GM19238 (cell line): ENCODE results near the gene DENND4C.
"Not testable (repeated sequence)": the region's sequence is repeated elsewhere in the genome, so short reads cannot be mapped to it uniquely, and the experiment has no call there.

ENCODE experiments used
- DNase-seq: peaks from one replicate; pipeline ENCODE4 v3.0.0; 2011; ENCODE audit warnings: low spot score; ENCODE audit not compliant: insufficient read length

Gene DENND4C

DNA sequence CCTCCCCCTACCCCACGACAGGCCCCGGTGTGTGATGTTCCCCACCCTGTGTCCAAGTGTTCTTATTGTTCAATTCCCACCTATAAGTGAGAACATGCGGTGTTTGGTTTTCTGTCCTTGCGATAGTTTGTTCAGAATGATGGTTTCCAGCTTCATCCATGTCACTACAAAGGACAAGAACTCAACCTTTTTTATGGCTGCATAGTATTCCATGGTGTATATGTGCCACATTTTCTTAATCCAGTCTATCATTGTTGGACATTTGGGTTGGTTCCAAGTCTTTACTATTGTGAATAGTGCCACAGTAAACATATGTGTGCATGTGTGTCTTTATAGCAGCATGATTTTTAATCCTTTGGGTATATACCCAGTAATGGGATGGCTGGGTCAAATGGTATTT lies 35.1 kb downstream of the DENND4C start:
- not testable (repeated sequence) for DNase-seq

DNA sequence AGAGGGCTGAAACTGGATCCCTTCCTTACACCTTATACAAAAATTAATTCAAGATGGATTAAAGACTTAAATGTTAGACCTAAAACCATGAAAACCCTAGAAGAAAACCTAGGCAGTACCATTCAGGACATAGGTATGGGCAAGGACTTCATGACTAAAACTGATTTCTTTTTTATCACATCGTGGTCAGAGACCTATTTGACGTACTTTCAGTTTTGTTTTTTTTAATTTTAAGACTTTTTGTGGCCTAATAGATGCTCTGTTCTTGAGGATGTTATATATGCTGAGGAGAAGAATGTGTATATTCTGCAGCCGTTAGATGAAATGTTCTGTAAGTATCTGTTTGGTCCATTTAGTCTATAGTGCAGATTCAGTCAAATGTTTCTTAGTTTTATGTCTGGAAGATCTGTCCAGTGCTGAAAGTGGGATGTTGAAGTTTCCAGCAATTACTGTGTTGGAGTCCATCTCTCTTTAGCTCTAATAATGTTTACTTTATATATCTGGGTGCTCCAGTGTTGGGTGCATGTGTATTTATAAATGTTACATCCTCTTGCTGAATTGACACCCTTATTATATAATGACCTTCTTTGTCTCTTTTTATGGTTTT lies 36.4 kb downstream of the DENND4C start:
- DNase-seq = not testable (repeated sequence)

DNA sequence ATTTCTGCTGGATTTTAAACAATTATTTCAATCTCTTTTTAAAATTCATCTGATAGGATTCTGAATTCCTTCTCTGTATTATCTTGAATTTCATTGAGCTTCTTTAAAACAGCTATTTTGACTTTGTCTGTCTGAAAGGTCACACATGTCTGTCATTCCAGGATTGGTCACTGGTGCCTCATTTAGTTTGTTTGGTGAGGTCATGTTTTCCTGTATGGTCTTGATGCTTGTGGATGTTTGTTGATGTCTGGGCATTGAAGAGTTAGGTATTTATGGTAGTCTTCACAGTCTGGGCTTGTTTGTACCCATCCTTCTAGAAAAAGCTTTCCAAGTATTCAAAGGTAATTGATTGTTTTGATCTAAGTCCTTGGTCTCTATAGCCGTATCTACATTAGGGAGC lies 39.1 kb downstream of the DENND4C start:
- no peak for DNase-seq

DNA sequence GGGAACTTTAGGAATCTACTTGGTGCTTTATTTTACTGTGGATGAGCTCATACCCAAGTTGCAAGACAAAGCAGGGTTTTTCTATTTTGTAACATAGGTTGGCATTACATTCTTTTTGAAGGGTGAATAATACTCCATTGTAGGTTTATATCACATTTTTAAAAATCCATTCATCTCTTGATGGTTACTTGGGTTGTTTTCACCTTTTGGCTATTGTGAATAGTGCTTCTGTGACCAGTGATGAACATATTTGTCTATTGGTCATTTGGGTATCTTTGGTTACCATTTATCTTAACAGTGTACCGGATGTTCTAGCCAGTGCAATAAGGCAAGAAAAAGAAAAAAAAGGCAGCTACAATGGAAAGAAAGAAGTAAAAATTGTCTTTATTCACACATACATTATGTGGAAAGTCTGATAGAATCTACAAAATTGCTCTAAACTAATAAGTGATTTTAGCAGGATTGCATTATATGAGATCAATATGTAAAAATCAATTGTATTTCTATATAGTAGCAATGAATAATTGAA lies 40.0 kb downstream of the DENND4C start:
- DNase-seq = no peak

DNA sequence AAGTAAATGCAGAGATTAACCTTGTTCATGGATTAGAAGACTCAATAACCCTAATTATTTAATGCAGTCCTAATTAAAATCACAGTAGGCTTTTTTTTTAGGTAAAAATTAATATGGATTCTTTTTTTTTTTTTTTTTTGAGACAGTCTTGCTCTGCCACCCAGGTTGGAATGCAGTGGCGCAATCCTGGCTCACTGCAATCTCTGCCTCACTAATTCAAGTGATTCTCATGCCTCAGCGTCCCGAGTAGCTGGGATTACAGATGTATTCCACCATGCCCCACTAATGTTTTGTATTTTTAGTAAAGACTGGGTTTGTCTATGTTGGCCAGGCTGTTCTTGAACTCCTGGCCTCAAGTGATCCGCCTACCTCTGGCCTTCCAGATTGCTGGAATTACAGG lies 40.6 kb downstream of the DENND4C start:
- no peak for DNase-seq

DNA sequence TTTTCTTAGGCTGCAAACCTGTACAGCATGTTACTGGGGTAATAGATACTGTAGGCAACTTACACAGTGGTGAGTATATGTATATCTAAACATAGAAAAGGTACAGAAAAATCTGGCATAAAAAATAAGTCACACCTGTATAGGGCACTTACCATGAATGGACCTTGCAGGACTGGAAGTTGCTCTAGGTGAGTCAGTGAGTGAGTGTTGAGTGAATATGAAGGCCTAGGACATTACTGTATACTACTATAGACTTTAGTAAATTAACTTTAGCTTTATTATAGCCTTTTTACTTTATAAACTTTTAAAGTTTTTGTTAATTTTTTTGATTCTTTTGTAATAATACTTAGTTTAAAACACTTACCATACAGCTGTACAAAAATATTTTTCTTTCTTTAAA lies 51.3 kb downstream of the DENND4C start:
- no peak for DNase-seq

DNA sequence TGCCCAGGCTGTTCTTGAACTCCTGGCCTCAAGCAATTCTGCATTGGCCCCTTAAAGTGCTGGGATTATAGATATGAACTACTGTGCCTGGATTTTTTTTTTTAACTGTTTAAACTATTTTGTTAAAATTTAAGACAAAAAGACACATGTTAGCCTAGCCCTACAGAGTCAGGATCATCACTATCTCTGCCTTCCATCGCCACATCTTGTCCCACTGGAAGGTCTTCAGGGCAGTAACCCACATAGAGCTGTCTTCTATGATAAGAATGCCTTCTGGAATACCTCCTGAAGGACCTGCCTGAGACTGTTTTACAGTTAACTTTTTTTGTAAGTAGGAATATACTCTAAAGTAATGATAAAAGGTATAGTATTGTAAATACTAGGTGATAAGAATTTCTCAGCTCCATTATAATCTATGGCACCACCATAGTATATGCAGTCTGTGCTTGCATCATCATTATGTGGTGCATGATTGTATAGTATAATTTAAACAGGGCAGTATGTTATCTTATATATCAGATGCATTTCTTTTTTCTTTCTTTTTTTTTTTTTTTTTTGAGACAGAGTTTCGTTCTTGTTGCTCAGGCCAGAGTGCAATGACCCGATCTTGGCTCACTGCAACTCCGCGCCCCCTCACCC lies 52.7 kb downstream of the DENND4C start:
- no peak for DNase-seq

DNA sequence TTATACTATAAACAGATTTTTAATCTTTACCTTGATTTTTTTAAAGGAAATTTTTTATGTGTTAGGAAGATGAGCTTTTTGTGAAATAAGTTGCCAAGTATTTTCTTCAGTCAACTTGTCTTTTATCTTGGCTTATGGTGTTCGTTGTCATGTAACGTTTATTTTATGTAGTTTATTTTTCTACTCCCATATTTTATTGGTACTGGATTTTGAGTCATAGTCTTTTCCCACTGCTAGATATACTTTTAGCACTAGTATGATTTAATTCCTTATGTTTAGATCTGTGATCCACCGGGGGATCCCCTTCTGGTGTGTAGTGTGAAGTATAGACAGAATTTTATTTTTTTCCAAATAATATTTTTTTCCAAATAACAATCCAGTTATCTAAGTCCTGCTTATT lies 54.2 kb downstream of the DENND4C start:
- no peak for DNase-seq

DNA sequence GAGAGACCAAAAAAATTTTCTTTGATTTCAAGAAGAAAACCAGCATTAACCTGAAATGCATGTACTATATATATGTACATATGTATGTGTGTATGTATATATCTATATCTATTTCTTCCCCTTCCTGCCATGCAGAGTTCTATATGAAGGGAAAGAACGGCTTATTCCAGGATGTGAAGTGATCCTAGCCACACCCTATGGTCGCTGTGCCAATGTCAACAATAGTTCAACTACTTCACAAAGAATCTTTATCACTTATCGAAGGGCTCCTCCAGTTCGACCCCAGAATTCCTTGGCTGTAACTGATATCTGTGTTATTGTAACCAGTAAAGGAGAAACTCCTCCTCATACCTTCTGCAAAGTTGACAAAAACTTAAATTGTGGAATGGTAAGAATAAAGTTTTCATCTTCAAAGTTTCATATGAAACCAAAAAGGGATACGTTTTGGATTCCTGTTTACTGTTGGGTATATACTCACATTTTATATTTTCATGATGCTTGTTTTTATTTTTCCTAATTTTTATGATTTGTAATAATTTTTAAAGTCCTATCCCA lies 56.2 kb downstream of the DENND4C start:
- DNase-seq = no peak

DNA sequence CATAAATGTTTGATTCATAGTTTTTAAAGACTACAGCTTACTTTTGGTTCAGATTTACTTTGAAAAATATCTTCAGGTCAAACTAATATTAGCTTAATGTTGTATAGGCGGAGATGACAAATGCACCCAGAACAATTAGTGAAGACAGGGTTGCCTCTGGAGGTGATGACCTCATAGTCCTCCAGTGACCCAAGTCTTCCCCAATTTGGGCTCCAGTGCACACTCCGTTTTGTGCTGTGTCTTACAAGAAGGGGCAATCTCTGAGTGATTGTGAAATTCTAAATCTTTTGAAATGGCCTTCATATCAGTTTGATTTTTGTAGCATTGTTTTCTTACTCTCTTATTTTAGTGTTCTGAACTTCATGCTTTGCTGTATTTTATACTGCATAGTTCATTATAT lies 57.6 kb downstream of the DENND4C start:
- DNase-seq = no peak

DNA sequence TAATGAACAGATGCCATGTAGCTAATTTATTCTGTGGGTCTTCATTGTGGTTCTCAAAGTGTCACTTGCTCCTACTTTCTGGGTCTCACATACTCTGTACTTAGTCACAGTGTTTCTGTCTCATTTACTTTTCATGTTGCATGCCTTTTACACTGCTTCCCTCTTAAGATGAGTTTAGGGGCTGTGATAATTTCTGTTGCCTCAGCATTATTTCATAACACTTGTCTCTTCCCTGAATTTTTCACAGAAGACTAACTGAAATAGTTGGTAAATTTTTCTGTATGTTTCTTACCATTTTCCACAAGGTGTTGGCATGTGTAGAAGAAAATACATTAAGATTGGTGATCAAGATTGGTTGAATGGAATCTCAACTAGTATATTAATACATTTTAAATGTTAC lies 59.6 kb downstream of the DENND4C start:
- DNase-seq = no peak

DNA sequence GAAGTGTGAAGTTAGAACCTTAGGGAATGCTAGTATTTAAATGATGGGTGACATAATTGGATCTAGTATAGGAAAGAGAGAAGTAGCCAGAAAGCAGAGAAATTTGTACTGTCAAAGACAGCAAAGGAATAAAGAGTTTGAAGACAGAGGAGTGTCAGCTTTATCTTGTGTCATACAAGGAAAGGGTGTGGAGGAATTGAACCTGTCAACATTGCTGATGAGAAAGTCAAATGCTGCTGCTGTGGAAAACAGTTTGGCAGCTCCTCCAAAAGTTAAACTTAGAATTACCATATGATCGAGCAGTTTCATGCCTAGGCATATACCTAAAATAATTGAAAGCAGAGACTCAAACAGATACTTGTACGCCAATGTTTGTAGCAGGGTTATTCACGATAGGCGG lies 63.7 kb downstream of the DENND4C start:
- no peak for DNase-seq

DNA sequence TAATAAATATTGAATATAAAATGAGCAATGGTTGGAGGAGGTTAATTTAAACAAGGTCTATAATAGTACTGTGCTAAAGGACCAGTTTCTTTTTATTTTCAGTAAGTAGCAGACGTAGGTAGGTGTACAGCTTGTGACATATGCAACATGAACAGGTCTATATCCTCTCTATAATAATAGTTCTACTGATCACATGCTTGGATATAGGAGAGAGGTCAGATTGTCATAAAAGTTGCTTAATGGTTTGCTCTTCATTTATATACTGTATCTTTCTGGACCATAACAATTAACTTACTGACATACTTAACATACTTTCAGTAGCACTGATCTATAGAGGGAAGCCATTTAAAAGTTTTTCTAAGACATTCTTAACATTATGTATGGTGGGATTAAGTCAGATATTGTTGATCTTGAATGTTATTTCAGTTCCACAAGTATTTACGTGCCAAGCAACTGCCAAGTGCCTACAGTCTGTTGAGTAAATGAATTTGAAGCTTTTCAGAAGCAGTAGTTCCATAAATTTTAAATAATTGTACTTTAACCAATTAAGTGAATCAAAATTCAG lies 68.0 kb downstream of the DENND4C start:
- DNase-seq = no peak

DNA sequence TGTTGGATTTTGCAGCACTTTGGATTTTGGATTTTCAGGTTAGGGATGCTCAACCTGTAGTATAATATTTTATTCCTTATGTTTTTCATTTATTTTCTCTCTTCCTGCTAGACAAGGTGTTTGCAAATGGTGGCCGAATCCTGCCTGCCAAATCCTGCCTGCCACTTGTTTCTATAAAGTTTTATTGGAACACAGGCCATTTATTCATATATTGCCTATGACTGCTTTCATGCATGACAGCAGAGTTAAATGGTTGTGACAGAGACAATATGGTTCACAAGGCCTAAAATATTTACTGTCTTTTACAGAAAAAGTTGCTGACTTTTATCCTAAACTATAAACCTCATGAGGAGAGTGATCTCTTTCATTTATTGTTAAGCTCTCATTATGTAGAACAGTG lies 72.7 kb downstream of the DENND4C start:
- no peak for DNase-seq

DNA sequence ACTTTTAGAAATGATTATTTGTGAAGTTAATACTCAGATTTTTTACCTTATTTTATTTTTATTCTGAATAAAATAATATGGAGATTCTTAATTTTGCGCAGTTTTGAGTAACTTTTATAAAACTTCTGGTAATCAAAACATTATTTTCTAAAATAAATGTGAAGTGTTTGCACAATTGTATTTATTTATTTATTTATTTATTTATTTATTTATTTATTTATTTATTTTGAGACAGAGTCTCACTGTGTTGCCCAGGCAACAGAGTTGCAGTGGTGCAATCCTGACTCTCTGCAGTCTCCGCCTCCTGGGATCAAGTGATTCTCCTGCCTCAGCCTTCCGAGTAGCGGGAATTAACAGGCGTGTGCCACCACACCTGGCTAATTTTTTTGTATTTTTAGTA lies 76.1 kb downstream of the DENND4C start:
- DNase-seq = no peak

DNA sequence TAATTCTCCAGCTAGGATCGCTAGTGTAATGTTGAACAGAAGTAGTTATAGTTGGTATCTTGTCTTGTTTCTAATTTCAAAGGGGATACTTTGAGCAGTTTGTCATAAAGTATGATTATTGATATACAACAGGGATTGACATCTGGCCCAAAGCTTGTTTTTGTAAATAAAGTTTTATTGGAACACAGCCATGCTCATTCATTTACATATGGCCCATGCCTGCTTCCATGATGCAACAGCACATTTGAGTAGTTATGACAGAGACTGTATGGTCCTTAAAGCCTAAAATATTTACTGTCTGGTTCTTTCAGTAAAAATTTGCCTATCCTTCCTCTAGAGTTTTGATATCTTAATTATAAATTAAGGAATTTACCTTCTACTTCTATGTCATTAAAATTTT lies 79.8 kb downstream of the DENND4C start:
- no peak for DNase-seq

DNA sequence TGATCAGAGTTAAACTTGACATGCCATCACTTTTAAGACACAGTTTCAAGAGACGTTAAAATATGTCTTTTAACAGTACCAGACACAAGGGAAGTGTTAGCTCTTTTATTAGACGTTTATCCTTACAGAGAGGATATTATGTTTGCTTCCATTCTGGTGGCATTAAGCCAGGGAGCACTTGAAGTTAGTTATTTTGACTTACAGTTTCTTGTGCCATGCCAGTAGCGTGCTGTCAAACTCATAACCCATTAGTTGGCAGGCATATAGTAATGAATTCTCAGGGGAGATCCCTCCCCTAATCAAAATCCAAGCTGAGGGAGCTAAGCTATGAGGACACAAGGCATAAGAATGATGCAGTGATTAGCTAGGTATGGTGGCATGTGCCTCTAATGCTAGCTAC lies 83.1 kb downstream of the DENND4C start:
- DNase-seq = no peak

DNA sequence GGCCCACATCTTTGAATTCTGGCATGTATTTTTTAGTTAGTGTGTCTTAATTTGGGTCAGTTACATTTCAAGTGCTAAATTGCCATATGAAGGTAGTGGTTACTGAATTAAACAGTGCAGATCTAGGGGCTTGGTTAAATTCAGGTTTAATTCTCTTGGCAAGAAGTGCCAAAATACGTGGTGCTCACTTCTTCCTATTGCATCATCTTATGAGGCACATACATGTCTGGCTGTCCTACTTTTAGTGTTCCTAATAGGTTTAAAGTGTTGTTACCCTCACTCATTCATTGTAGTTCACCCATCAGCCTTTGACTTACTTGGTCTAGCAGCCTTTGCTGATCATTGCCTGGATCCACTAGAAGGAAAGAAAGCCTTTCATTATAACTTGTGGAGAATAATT lies 90.0 kb downstream of the DENND4C start:
- DNase-seq = no peak

DNA sequence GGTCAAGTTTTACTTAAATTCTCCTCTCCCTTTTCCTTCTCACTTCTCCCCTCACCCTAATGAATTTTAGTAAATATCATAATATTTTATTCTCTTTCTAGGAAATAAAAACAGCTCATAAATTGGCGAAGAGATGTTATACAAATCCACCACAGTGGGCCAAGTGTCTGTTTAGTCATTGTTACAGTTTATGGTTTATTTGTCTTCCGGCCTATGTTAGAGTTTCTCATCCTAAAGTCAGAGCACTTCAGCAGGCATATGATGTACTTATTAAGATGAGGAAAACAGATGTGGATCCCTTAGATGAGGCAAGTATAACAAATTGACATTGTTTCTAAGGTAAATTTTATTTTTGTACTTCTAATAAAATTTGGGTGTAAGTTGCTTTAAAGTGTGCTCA lies 101.4 kb downstream of the DENND4C start:
- DNase-seq = no peak

DNA sequence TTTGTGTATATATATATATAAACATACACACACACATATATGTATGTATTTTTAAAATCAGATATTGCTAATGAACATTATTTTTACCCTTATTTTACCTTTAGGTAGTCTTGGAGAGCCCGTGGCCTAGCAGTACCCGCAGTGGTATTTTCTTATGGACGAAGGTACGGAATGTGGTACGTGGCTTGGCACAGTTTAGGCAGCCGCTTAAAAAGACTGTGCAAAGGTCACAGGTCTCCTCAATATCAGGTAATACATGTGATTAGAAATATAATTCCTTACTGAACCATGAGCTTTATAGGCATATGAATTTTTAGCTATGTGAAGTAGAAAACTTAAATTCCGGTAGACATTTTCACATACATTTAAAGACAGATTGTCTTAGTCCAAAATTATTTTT lies 105.7 kb downstream of the DENND4C start:
- DNase-seq = no peak

DNA sequence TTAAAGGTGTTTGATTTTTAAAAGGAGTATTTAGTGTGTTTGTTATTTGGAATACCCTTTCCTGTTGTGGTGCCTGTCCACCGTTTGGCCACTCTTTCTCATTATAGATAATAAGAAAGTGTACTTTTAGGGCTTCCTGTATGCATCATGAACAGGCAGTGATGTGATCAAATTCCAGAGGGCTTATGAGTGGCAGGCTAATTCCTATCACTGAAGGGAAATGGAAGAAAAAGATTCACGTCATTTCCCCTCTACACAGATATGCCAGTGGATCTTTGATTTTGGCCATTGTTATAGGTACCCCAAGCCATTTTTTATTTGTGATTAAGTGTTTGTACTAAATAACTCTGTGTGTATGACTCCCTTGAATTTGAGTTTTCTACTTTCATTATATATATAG lies 112.5 kb downstream of the DENND4C start:
- no peak for DNase-seq

DNA sequence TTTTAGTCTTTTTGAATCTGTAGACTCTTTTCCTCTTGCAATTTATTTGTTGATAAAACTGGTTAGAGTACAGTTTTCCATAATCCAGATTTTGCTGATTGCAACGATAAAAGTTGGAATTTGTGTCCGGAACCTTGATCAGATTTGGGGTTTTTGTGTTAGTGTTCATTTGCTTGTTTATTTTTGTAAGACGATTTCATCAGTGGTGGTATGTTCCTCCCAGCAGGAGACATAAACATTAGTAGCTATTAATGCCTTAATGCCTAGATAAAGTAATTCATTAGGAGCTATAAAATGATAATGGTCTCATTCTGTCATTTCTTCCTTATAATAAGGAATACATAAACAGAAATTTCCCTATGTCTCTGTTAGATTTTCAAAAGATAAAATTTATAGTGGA lies 128.2 kb downstream of the DENND4C start:
- DNase-seq = no peak

DNA sequence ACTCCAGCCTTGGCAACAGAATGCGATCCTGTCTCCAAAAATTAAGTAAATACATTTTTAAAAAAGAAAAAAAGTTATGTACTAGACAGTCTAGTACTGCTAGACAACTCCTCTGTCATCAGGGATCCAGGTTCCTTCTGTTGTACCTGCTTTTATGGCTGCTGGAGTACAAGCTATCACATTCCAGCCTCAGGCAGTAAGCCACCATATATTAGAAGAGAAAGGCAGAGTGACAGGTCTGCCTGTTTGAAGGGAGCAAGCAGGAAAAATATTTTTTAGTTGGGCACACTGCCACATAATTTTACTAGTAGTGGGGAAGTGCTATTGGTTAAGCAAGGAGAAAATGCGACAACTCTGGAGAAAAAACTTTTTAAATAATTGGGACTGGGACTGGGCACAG lies 138.6 kb downstream of the DENND4C start:
- no peak for DNase-seq
